ENCODE data around the gene CTXN1. TPM values are rescaled to one million over a fixed set of nuclear protein-coding genes. Genes with fewer than 3 reads are reported as not detected.
A peak's percentile ranks its signal among the peaks of the same experiment; 100 is the strongest.

CTXN1 gene
- total and polyA plus RNA-seq, 2 of the 4 experiments (the other 2 are of a cell fraction) = 0.36 to 7.4 TPM

DNA sequence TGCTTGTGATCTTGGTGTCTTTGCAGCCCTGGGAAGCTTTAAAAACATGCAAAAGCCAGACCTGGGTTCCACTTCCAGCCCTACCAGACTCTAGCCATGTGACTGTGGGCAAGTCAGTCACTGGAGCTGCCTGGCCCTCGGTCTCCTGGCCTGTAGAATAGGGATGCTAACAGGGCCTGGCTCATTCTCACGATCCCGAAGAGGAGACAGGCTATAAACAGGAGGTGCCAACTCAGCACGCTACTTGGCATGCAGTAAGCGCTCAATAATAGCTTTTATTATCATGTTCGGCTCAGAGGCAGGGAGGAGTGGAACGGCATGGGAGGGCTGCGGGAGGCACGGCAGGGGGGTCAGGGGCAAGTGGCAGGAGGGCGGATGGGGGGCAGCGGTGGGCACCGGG is 1.7 kb downstream of the CTXN1 start:
- no peaks in the 10 kb centered on the region for H3K27me3 ChIP-seq (ENCODE audit: control insufficient read depth, insufficient read depth, low read length)
- H3K36me3 ChIP-seq (ENCODE audit: control insufficient read depth, insufficient read depth, low read length) = peaks cover 7% of the 10 kb centered on the region; the same call in 1 of the 2 replicates
- peak overlapping the region; percentile 45 for H2AFZ ChIP-seq (replicated peaks; ENCODE audit: low read length, poor library complexity)
- DNase-seq (no peak), ATAC-seq (ENCODE audit: low read depth) (no peak)
- H2BK120ac ChIP-seq (ENCODE audit: low read depth, low read length) = no peak overlapping the region
- POLR2A ChIA-PET (ENCODE audit: unreplicated experiment) = no interaction called here
- intact Hi-C loops (cut with micrococcal nuclease) (no loop called here), dilution Hi-C loops (cut with HindIII; ENCODE audit: low sequenced_read_pairs, unreplicated experiment) (no loop called here), in situ Hi-C loops (cut with MboI; ENCODE audit: low sequenced_read_pairs) (no loop called here)
- H3K23ac ChIP-seq (ENCODE audit: low read depth, low read length) = no peak overlapping the region
- H3K79me1 ChIP-seq (ENCODE audit: low read depth in 1 of 2, low read length in 2 of 2) = peaks cover 2 to 33% of the 10 kb centered on the region in 2 experiments; a peak in 2 of 4 replicates
- no peak overlapping the region for H3K9ac ChIP-seq (ENCODE audit: low read depth, low read length)
- H2AK9ac ChIP-seq (replicated peaks; ENCODE audit: low read depth, low read length, poor library complexity) = peak overlapping the region; percentile 45
- no peak overlapping the region for H2AK5ac ChIP-seq (ENCODE audit: low read depth, low read length)
- H4K91ac ChIP-seq (ENCODE audit: insufficient read depth, low read depth, low read length) = no peak overlapping the region
- no peak overlapping the region for H3K56ac ChIP-seq (ENCODE audit: extremely low read depth, insufficient read depth, low read length)
- H3K14ac ChIP-seq (replicated peaks; ENCODE audit: low read depth, low read length) = no peak overlapping the region
- CTCF ChIA-PET = no interaction called here
- BruUV-seq (replicated peaks) = no TSS peak
- H2BK5ac ChIP-seq (ENCODE audit: low read depth, low read length, poor library complexity, severe bottlenecking) = no peak overlapping the region
- no peak overlapping the region for H3K4me2 ChIP-seq (ENCODE audit: low read depth, low read length)
- H3K4ac ChIP-seq (ENCODE audit: low read depth, low read length) = no peak overlapping the region
- peaks cover 23% of the 10 kb centered on the region for H4K20me1 ChIP-seq (ENCODE audit: insufficient read depth, low read length)
- no peak overlapping the region for H4K8ac ChIP-seq (ENCODE audit: low read depth in 2 of 2, low read length in 2 of 2)
- no peak for TF ChIP-seq RFX5 (IDR thresholded peaks at IDR 0.05; ENCODE audit: low read depth, low read length)
- no peak for TF ChIP-seq NFE2L2 (IDR thresholded peaks at IDR 0.05; ENCODE audit: low read depth, low read length)
- no peak for TF ChIP-seq POLR2A (IDR thresholded peaks at IDR 0.05; ENCODE audit: low read depth, low read length)
- TF ChIP-seq MAFK (IDR thresholded peaks at IDR 0.05; ENCODE audit: low read depth, low read length) = no peak
- TF ChIP-seq, protein P1, sequence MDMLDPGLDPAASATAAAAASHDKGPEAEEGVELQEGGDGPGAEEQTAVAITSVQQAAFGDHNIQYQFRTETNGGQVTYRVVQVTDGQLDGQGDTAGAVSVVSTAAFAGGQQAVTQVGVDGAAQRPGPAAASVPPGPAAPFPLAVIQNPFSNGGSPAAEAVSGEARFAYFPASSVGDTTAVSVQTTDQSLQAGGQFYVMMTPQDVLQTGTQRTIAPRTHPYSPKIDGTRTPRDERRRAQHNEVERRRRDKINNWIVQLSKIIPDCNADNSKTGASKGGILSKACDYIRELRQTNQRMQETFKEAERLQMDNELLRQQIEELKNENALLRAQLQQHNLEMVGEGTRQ (IDR thresholded peaks at IDR 0.05; ENCODE audit: low read depth, low read length) = no peak
- TF ChIP-seq SMC3 (IDR thresholded peaks at IDR 0.05; ENCODE audit: low read depth, low read length) = no peak
- no peak for TF ChIP-seq FOS (IDR thresholded peaks at IDR 0.05; ENCODE audit: low read depth, low read length)
- TF ChIP-seq, protein P2, sequence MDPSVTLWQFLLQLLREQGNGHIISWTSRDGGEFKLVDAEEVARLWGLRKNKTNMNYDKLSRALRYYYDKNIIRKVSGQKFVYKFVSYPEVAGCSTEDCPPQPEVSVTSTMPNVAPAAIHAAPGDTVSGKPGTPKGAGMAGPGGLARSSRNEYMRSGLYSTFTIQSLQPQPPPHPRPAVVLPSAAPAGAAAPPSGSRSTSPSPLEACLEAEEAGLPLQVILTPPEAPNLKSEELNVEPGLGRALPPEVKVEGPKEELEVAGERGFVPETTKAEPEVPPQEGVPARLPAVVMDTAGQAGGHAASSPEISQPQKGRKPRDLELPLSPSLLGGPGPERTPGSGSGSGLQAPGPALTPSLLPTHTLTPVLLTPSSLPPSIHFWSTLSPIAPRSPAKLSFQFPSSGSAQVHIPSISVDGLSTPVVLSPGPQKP (IDR thresholded peaks at IDR 0.05; ENCODE audit: borderline replicate concordance, low read depth, low read length) = no peak
- TF ChIP-seq RAD21 (IDR thresholded peaks at IDR 0.05; ENCODE audit: low read length) = no peak
- TF ChIP-seq CHD1 (IDR thresholded peaks at IDR 0.05; ENCODE audit: low read depth, low read length) = no peak
- TF ChIP-seq, protein P3, sequence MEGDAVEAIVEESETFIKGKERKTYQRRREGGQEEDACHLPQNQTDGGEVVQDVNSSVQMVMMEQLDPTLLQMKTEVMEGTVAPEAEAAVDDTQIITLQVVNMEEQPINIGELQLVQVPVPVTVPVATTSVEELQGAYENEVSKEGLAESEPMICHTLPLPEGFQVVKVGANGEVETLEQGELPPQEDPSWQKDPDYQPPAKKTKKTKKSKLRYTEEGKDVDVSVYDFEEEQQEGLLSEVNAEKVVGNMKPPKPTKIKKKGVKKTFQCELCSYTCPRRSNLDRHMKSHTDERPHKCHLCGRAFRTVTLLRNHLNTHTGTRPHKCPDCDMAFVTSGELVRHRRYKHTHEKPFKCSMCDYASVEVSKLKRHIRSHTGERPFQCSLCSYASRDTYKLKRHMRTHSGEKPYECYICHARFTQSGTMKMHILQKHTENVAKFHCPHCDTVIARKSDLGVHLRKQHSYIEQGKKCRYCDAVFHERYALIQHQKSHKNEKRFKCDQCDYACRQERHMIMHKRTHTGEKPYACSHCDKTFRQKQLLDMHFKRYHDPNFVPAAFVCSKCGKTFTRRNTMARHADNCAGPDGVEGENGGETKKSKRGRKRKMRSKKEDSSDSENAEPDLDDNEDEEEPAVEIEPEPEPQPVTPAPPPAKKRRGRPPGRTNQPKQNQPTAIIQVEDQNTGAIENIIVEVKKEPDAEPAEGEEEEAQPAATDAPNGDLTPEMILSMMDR (conservative IDR thresholded peaks at IDR 0.05; ENCODE audit: low read depth, low read length) = no peak
- TF ChIP-seq MAZ (IDR thresholded peaks at IDR 0.05; ENCODE audit: borderline replicate concordance, low read depth, low read length) = no peak
- no peak for TF ChIP-seq MXI1 (IDR thresholded peaks at IDR 0.05; ENCODE audit: borderline replicate concordance, low read depth, low read length)
- TF ChIP-seq CEBPB (IDR thresholded peaks at IDR 0.05; ENCODE audit: low read depth, low read length) = no peak
- H3K4me3 ChIP-seq (ENCODE audit: insufficient read depth, low read depth, low read length) = no peak overlapping the region
- H2BK20ac ChIP-seq (ENCODE audit: low read depth, low read length) = no peak overlapping the region
- H3K18ac ChIP-seq (ENCODE audit: low read depth, low read length) = no peak overlapping the region
- no peak overlapping the region for H4K5ac ChIP-seq (ENCODE audit: low read depth, low read length)
- H3K9me3 ChIP-seq (ENCODE audit: control insufficient read depth, insufficient read depth, low read length) = no peaks in the 10 kb centered on the region
- peaks cover 28% of the 10 kb centered on the region for H3K4me1 ChIP-seq (ENCODE audit: control insufficient read depth, insufficient read depth, low read length)
- H3K9me1 ChIP-seq (ENCODE audit: insufficient read depth, low read length) = peaks cover 18% of the 10 kb centered on the region
- 94% methylated on average over 12 of the region's 12 CpGs; no CpG with 5 or more reads in 1 of the 2 experiments for WGBS, 2 experiments (ENCODE audit: extremely low coverage in 2 of 2, insufficient read length in 1 of 2)
- H2BK15ac ChIP-seq (ENCODE audit: low read depth, low read length) = no peak overlapping the region
- H3K27ac ChIP-seq (ENCODE audit: insufficient read depth, low read length) = no peak overlapping the region

All from IMR-90 (cell line).